Left forelimb (tissue), 1 donor: ENCODE measurements around the gene FGFR2.
A peak's percentile ranks its signal among the peaks of the same experiment; 100 is the strongest.

Source experiments
- DNase-seq: peaks from one replicate; pipeline ENCODE4 v3.0.0-alpha.2; 2018; ENCODE audit warnings: low spot score

Gene FGFR2

GRCh38 chr10:121493521-121493920 lies 104.7 kb downstream of the FGFR2 start:
- no peak for DNase-seq

GRCh38 chr10:121490871-121491519 lies 107.2 kb downstream of the FGFR2 start:
- peak; percentile 79 for DNase-seq

GRCh38 chr10:121485436-121486139 lies 112.7 kb downstream of the FGFR2 start:
- DNase-seq, result no peak

GRCh38 chr10:121484816-121485215 lies 113.4 kb downstream of the FGFR2 start:
- no peak for DNase-seq

GRCh38 chr10:121484401-121484800 lies 113.8 kb downstream of the FGFR2 start:
- no peak for DNase-seq

GRCh38 chr10:121481180-121481579 lies 117.1 kb downstream of the FGFR2 start:
- DNase-seq, result no peak

GRCh38 chr10:121478556-121478955 lies 119.7 kb downstream of the FGFR2 start:
- DNase-seq, result no peak

- no peak for DNase-seq
These were observed 128.2 kb downstream of the FGFR2 start for GRCh38 chr10:121469797-121470606.

- no peak for DNase-seq
These were observed 129.5 kb downstream of the FGFR2 start for GRCh38 chr10:121468726-121469125.

- DNase-seq, result no peak
These were observed 131.8 kb downstream of the FGFR2 start for GRCh38 chr10:121466424-121466823.

GRCh38 chr10:121465215-121465614 lies 133.0 kb downstream of the FGFR2 start:
- no peak for DNase-seq

- DNase-seq, result no peak
These were observed 133.7 kb downstream of the FGFR2 start for GRCh38 chr10:121464517-121464916.

- DNase-seq, result no peak
These were observed 135.3 kb downstream of the FGFR2 start for GRCh38 chr10:121462955-121463354.

- no peak for DNase-seq
These were observed 136.0 kb downstream of the FGFR2 start for GRCh38 chr10:121462281-121462680.

GRCh38 chr10:121461307-121461706 lies 136.9 kb downstream of the FGFR2 start:
- no peak for DNase-seq

GRCh38 chr10:121460733-121461132 lies 137.5 kb downstream of the FGFR2 start:
- no peak for DNase-seq

GRCh38 chr10:121459622-121460453 lies 138.4 kb downstream of the FGFR2 start:
- no peak for DNase-seq

GRCh38 chr10:121459279-121459621 lies 139.0 kb downstream of the FGFR2 start:
- no peak for DNase-seq

- no peak for DNase-seq
These were observed 140.5 kb downstream of the FGFR2 start for GRCh38 chr10:121457729-121458128.

GRCh38 chr10:121455377-121455776 lies 142.9 kb downstream of the FGFR2 start:
- DNase-seq, result no peak

GRCh38 chr10:121454781-121455180 lies 143.5 kb downstream of the FGFR2 start:
- no peak for DNase-seq

- DNase-seq, result no peak
These were observed 145.1 kb downstream of the FGFR2 start for GRCh38 chr10:121453160-121453559.
